ENCODE data around the gene WWOX.

The WWOX gene

DNA sequence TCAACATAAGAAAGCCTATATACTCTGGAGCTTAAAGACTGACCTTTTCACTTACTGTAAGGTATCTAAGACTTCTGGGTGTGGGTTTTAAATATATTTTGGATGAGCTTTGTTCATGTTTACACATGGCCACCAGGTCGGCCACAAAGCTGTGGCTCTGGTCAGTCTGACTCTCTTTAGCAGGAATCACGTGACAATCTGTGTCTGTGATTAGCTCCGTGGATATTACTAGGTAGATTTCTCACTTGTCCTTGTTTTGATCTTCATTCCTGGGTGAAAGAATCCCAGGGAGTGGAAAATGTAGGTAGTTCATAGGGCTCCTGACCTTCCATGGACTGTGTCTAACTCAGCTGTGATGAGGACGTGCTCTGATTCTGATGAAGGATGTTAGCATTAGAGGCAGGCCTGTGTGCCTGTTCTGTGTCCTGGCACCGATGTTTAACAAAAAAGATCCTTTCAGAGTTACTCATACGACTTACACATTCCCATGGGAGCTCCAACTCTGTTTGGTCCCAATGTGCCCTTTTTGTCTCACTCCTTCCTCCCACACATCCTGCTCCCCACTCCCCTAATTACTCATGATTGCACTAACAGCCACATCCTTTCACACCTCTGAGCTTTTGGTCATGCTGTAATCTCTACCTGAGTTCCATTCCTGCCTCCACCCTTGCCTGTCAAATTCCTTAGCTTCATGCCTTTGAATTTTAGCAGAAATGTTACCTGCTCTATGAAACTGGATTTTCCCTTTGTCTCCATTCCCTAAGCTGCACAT, 1076.0 kb downstream of the WWOX start:
- DNase-seq: no peak

DNA sequence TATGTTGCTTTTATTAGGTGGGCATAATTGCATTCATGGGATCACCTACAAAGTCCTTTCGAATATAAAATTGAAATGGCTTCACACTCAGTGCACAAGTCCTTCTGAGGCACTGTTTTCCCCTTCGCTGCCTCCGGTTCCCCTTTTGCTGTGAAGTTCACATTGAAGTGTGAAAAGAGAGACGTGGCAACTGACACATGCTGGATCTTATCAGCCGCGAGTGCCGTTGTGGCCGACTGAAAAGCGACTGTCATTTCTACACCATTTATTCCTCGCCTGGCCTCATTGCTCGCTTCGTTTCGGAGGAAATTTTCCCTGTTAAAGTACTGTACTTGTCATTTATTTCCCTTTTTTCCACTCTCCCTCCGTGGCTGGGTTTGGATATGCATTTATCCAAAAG, 1077.6 kb downstream of the WWOX start:
- no peak for DNase-seq

DNA sequence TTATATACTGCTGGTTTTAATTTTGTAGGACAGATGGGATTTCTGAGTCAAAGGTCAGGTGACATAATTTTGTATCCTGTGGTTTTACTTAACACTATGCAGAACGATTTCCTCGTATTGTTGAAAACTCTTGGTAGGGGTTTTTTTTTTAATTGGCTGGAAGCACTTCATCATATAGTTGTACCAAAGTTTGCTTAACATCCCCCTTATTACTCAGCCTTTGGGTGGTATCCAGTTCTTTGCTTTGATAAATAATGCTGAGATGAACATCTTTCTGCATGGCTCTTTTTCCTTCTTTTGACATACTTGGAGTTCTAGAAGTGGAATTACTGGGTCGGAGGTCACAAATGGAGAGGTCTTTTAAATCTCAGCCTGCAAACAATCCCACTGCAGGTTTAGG, 1082.0 kb downstream of the WWOX start:
- no peak for DNase-seq

- no peak for DNase-seq
Measured at GRCh38 chr16:79182616-79183015, 1083.2 kb downstream of the WWOX start.

GRCh38 chr16:79183571-79183970, 1084.1 kb downstream of the WWOX start:
- no peak for DNase-seq

DNA sequence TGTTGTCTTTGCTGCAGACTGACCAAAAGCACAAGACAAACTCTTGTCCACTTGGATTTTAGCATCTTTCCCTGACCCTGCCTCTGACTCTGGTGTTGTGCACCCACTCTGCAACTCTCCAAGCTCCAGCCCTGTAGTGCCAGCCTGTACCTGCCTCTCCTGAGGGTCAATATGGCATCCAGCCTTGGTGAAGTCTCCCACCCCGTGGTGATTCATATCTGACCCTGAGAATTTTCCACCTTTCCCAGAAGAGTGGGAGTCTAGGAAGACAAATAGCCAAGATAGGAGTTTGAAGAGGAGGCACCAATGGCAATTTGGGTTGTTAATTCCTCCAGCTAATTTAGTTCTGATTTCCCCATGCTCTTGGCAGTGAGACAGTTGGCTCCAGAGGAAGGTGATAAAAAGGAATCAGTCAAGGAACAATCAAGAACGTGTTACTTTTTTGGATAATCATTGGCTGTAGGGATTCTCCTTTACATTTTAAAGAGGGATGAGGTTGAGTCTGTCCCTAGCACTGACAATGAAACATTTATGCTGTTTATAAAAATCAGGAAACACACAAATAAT, 1085.1 kb downstream of the WWOX start:
- DNase-seq: no peak

GRCh38 chr16:79185711-79186110, 1086.3 kb downstream of the WWOX start:
- no peak for DNase-seq

DNA sequence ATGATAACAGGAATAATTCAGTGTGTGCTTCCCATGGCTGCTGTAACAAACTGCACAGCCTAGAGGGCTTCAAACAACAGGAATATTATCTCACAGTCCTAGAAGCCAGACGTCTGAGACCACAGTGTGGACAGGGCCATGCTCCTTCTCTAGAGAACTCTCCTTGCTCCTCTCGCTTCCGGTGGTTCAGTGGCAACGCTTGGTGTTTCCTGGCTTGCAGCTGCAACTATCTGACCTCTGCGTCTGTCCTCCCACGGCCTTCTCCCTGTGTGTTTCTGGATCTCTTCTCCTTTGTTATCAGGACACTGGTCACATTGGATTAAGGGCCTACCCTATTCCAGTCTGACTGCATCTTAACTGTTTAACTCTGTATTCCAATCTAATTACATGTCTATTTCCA, 1086.7 kb downstream of the WWOX start:
- no peak for DNase-seq

GRCh38 chr16:79188115-79188738, 1088.8 kb downstream of the WWOX start:
- DNase-seq: no peak

GRCh38 chr16:79188739-79189122, 1089.3 kb downstream of the WWOX start:
- no peak for DNase-seq

- DNase-seq: no peak
Measured at GRCh38 chr16:79190542-79190941, 1091.1 kb downstream of the WWOX start.

DNA sequence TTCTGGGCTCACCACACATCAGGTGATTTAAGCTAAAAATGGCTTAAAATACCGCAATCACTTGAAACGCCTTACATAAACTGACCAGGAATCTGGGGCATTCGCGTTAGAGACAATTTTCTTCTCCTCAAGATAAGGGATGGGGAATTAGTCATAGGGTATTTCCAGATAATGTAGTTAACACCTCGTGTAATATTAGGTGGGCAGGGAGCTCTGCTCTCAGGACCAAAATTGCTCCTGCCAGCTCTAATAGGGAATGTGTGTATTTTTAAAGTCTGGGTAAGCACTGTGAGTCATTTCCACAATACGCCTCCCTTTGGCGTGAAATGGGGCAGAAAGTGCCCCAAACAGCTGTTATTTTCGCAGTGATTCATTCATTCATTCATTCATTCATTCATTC, 1092.5 kb downstream of the WWOX start:
- DNase-seq: no peak

- no peak for DNase-seq
Measured at GRCh38 chr16:79192904-79193303, 1093.5 kb downstream of the WWOX start.

GRCh38 chr16:79194291-79194690, 1094.8 kb downstream of the WWOX start:
- no peak for DNase-seq

DNA sequence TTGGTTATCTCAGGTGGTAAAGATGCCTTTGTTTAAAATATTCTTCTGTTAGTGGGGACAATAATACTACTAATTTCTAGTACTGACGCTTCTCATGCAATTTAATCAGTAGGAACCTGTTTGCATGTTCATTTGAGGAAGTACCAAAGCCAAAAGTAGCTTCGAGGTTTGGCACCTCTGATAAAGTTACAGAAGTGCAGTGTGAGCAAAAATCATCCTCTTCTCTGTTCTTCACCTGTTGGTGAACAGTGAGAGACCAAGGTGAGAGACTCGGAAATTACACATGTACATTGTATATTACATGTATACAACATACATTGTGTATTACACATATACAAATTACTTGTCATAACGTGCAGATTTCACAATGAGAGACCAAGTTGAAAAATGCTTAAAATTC, 1096.5 kb downstream of the WWOX start:
- DNase-seq: peak; percentile 31

- no peak for DNase-seq
Measured at GRCh38 chr16:79201436-79201835, 1102.0 kb downstream of the WWOX start.

DNA sequence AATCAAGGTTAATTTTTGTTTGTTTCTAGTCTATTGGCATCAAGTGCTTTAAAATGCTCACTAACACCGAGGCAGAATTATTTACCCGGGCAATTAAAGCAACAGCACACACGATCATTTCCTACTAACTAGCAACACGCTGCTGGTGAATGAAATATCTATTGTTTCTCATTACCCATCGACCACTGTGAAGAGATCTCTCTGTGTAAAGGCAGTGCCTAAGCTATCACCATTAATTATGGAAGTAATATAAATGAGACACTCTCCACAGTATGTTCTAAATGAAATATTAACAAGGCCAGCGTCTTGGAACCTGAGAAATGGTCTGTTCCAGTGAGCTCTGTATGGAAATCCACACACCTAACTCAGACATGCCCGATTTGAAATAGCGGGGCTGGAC, 1103.5 kb downstream of the WWOX start:
- DNase-seq: no peak

DNA sequence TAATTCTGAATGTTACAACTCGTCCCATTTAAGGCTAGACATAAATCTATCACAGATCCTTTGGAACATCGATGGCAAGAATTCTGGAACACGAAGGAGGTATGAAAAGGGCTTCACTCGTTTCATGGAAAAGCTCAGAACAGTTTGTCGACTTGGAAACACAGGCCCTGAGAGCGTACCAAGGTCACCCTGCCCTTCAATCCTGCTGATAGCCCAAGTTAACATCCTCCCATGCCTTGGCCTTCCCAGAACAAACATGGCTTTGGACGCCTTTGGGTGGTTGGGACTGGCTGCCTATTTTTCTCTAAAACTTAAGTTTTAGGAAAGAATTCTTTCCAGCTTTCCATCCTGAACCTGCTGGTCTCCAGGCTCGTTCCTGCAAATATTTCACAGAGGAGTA, 1105.0 kb downstream of the WWOX start:
- no peak for DNase-seq

DNA sequence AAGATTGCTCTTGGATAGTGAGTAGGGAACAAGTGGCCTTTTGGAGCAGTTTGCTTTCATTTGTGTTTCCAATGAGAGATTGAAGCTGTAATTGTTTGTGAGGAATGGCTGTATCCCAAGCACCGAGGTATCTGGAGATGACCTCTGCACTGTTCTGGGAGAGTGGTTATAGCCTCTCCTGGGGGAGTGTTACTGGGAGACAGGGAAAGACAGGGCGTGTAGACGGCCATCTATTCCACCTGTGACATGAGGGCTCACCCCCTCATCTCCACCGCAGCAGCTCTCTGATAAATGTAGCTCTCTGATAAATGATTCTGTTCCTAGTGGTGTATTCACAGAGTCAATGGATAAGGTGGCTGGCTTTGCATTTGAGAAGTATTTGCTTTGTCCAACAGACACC, 1107.4 kb downstream of the WWOX start:
- DNase-seq: no peak

DNA sequence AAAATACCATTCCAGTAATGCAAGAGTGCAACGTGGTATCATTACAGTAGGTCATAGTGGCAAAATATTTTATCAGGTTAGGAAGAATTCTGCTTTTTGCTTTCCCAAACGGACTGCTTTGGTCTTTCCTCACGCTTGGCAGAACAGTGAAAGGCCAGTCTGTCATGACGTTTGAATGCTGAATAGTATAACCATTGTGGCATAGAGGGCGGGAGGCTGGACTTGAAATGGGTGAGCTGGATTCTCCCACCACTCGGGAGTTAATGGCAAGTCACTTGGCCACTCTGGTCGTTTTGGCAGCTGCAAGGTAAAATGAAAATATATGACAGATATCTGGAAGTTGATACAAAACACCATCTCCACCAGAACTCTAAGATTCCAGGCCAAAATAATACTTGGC, 1109.9 kb downstream of the WWOX start:
- no peak for DNase-seq

GRCh38 chr16:79210607-79211006, 1111.2 kb downstream of the WWOX start:
- DNase-seq: no peak

DNA sequence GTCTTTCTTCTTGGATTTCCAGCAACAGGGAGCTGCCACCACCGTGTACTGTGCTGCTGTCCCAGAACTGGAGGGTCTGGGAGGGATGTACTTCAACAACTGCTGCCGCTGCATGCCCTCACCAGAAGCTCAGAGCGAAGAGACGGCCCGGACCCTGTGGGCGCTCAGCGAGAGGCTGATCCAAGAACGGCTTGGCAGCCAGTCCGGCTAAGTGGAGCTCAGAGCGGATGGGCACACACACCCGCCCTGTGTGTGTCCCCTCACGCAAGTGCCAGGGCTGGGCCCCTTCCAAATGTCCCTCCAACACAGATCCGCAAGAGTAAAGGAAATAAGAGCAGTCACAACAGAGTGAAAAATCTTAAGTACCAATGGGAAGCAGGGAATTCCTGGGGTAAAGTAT, 1112.1 kb downstream of the WWOX start:
- no peak for DNase-seq

DNA sequence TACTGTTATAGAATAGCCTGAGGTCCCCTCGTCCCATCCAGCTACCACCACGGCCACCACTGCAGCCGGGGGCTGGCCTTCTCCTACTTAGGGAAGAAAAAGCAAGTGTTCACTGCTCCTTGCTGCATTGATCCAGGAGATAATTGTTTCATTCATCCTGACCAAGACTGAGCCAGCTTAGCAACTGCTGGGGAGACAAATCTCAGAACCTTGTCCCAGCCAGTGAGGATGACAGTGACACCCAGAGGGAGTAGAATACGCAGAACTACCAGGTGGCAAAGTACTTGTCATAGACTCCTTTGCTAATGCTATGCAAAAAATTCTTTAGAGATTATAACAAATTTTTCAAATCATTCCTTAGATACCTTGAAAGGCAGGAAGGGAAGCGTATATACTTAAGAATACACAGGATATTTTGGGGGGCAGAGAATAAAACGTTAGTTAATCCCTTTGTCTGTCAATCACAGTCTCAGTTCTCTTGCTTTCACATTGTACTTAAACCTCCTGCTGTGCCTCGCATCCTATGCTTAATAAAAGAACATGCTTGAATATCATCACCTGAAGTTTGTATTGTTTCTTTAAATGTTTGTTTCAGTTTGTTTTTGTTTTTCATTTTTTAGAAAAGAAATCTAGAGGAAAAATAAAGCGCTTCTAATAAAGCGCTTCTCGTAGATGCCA, 1112.8 kb downstream of the WWOX start:
- DNase-seq: no peak

- no peak for DNase-seq
Measured at GRCh38 chr16:79213214-79213613, 1113.8 kb downstream of the WWOX start.
